ENCODE measurements around the gene TRIM40. TPM values are rescaled to one million over a fixed set of nuclear protein-coding genes. Genes with fewer than 3 reads are reported as not detected.

The TRIM40 gene
- total and polyA plus RNA-seq, 2 experiments from 2014 or later, result not detected

DNA sequence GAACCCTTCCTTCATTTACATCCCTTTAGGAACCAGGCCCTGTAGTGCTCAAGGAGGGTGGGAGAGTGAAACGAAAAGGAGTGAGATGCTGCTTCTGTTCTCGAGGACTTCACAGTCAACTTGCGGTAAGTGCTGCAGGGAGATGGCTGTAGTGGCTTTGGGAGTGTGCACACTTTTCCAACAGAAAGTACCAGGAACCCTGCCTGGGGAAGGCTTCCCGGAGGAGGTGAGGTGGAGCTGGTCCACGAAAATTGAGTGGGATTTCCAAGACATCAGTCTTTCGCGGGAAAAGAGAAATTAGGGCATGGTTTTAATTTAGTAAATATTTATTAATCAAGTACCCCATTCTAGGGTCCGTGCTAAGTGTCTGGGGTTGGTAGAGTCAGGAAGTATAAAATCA, 35.8 kb upstream of the TRIM40 start:
- peaks cover 28% of the 10 kb centered on the region for H3K4me1 ChIP-seq (ENCODE audit: insufficient read depth)
- no peaks in the 10 kb centered on the region for H4K20me1 ChIP-seq (replicated peaks; ENCODE audit: insufficient read depth)
- no peaks in the 10 kb centered on the region; the same call in 2 of the 3 replicates for H3K36me3 Mint-ChIP-seq (ENCODE audit: low read depth)
- TF ChIP-seq NANOG (IDR thresholded peaks at IDR 0.05; ENCODE audit: borderline replicate concordance) (no peak), EZH2 (IDR thresholded peaks at IDR 0.05; ENCODE audit: low read depth, unreplicated experiment) (no peak), ZNF114 (CRISPR knock-in tag; IDR thresholded peaks at IDR 0.05) (no peak), ZNF331 (CRISPR knock-in tag; IDR thresholded peaks at IDR 0.05; ENCODE audit: low read depth) (no peak), CTCF (conservative IDR thresholded peaks at IDR 0.05; ENCODE audit: low read depth in 2 of 2) (no peak), POLR2AphosphoS5 (IDR thresholded peaks at IDR 0.05; ENCODE audit: low read depth) (no peak), EZH2phosphoT487 (IDR thresholded peaks at IDR 0.05; ENCODE audit: unreplicated experiment) (no peak), CREB1 (CRISPR knock-in tag; IDR thresholded peaks at IDR 0.05; ENCODE audit: low read depth) (no peak), STAT1 (IDR thresholded peaks at IDR 0.05; ENCODE audit: unreplicated experiment) (no peak), ETS1 (IDR thresholded peaks at IDR 0.05) (no peak), JUNB (IDR thresholded peaks at IDR 0.05; ENCODE audit: unreplicated experiment) (no peak)
- TF ChIP-seq, protein P1, sequence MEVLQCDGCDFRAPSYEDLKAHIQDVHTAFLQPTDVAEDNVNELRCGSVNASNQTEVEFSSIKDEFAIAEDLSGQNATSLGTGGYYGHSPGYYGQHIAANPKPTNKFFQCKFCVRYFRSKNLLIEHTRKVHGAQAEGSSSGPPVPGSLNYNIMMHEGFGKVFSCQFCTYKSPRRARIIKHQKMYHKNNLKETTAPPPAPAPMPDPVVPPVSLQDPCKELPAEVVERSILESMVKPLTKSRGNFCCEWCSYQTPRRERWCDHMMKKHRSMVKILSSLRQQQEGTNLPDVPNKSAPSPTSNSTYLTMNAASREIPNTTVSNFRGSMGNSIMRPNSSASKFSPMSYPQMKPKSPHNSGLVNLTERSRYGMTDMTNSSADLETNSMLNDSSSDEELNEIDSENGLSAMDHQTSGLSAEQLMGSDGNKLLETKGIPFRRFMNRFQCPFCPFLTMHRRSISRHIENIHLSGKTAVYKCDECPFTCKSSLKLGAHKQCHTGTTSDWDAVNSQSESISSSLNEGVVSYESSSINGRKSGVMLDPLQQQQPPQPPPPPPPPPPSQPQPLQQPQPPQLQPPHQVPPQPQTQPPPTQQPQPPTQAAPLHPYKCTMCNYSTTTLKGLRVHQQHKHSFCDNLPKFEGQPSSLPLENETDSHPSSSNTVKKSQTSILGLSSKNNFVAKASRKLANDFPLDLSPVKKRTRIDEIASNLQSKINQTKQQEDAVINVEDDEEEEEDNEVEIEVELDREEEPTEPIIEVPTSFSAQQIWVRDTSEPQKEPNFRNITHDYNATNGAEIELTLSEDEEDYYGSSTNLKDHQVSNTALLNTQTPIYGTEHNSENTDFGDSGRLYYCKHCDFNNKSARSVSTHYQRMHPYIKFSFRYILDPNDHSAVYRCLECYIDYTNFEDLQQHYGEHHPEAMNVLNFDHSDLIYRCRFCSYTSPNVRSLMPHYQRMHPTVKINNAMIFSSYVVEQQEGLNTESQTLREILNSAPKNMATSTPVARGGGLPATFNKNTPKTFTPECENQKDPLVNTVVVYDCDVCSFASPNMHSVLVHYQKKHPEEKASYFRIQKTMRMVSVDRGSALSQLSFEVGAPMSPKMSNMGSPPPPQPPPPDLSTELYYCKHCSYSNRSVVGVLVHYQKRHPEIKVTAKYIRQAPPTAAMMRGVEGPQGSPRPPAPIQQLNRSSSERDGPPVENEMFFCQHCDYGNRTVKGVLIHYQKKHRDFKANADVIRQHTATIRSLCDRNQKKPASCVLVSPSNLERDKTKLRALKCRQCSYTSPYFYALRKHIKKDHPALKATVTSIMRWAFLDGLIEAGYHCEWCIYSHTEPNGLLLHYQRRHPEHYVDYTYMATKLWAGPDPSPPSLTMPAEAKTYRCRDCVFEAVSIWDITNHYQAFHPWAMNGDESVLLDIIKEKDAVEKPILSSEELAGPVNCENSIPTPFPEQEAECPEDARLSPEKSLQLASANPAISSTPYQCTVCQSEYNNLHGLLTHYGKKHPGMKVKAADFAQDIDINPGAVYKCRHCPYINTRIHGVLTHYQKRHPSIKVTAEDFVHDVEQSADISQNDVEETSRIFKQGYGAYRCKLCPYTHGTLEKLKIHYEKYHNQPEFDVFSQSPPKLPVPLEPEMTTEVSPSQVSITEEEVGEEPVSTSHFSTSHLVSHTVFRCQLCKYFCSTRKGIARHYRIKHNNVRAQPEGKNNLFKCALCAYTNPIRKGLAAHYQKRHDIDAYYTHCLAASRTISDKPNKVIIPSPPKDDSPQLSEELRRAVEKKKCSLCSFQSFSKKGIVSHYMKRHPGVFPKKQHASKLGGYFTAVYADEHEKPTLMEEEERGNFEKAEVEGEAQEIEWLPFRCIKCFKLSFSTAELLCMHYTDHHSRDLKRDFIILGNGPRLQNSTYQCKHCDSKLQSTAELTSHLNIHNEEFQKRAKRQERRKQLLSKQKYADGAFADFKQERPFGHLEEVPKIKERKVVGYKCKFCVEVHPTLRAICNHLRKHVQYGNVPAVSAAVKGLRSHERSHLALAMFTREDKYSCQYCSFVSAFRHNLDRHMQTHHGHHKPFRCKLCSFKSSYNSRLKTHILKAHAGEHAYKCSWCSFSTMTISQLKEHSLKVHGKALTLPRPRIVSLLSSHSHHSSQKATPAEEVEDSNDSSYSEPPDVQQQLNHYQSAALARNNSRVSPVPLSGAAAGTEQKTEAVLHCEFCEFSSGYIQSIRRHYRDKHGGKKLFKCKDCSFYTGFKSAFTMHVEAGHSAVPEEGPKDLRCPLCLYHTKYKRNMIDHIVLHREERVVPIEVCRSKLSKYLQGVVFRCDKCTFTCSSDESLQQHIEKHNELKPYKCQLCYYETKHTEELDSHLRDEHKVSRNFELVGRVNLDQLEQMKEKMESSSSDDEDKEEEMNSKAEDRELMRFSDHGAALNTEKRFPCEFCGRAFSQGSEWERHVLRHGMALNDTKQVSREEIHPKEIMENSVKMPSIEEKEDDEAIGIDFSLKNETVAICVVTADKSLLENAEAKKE (CRISPR knock-in tag; IDR thresholded peaks at IDR 0.05), result no peak
- TF ChIP-seq, protein P2, sequence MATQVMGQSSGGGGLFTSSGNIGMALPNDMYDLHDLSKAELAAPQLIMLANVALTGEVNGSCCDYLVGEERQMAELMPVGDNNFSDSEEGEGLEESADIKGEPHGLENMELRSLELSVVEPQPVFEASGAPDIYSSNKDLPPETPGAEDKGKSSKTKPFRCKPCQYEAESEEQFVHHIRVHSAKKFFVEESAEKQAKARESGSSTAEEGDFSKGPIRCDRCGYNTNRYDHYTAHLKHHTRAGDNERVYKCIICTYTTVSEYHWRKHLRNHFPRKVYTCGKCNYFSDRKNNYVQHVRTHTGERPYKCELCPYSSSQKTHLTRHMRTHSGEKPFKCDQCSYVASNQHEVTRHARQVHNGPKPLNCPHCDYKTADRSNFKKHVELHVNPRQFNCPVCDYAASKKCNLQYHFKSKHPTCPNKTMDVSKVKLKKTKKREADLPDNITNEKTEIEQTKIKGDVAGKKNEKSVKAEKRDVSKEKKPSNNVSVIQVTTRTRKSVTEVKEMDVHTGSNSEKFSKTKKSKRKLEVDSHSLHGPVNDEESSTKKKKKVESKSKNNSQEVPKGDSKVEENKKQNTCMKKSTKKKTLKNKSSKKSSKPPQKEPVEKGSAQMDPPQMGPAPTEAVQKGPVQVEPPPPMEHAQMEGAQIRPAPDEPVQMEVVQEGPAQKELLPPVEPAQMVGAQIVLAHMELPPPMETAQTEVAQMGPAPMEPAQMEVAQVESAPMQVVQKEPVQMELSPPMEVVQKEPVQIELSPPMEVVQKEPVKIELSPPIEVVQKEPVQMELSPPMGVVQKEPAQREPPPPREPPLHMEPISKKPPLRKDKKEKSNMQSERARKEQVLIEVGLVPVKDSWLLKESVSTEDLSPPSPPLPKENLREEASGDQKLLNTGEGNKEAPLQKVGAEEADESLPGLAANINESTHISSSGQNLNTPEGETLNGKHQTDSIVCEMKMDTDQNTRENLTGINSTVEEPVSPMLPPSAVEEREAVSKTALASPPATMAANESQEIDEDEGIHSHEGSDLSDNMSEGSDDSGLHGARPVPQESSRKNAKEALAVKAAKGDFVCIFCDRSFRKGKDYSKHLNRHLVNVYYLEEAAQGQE (IDR thresholded peaks at IDR 0.05; ENCODE audit: unreplicated experiment), result no peak
- H3K27me3 ChIP-seq (ENCODE audit: insufficient read depth), result peaks cover 99% of the 10 kb centered on the region
- H3K9me2 ChIP-seq (ENCODE audit: insufficient read depth), result no peaks in the 10 kb centered on the region
- H3K79me2 ChIP-seq (replicated peaks; ENCODE audit: insufficient read depth), result no peaks in the 10 kb centered on the region
- no peak overlapping the region for H3K27ac Mint-ChIP-seq
- peaks cover 70% of the 10 kb centered on the region for H3K27me3 Mint-ChIP-seq (ENCODE audit: insufficient read depth, low read depth, poor library complexity)
- H3K36me3 ChIP-seq (ENCODE audit: insufficient read depth), result no peaks in the 10 kb centered on the region
- peaks cover 34% of the 10 kb centered on the region for H3K4me1 Mint-ChIP-seq
- peak overlapping the region; percentile 93 for H3K4me2 ChIP-seq
- no peaks in the 10 kb centered on the region; the same call in 2 of the 3 replicates for H3K9me3 Mint-ChIP-seq
- H3K4me3 Mint-ChIP-seq, result peak overlapping the region; percentile 73
- H3K27ac ChIP-seq (ENCODE audit: low read depth), result no peak overlapping the region
- peak overlapping the region; percentile 99 for H2AFZ ChIP-seq
- ATAC-seq (no peak), DNase-seq (ENCODE audit: low spot score) (no peak)
- peaks cover 5% of the 10 kb centered on the region; the same call in 1 of the 2 replicates for H3F3A ChIP-seq (replicated peaks; ENCODE audit: low read depth)
- peak overlapping the region; percentile 78 for H3K4me3 ChIP-seq
